H1 (cell line): ENCODE data around the gene SNX2. TPM values are rescaled to one million over a fixed set of nuclear protein-coding genes. Genes with fewer than 3 reads are reported as not detected.

Experiments used
- CTCF ChIA-PET: fragments of 300-600 bp; sonication (Branson Sonifier 250); formaldehyde crosslinking; loops from one replicate; lab custom pipeline; 2021; ENCODE audit not compliant: partially characterized antibody; lab: Charles Lee
- POLR2A ChIA-PET: fragments of 300-600 bp; sonication (Branson Sonifier 250); formaldehyde crosslinking; loops from one replicate; lab custom pipeline; 2021; ENCODE audit warnings: inconsistent platforms; ENCODE audit not compliant: partially characterized antibody; lab: Charles Lee
- DNase-seq, 2 experiments: peaks; one replicate each; pipeline versions ENCODE4 v3.0.0 to v3.0.0-alpha.2; 2010 to 2022; ENCODE audit warnings: low spot score in 2 of 2, low read depth in 1 of 2, mixed read lengths in 1 of 2
- FAIRE-seq: peaks from 2 replicates; lab custom pipeline; 2011; peaks lifted over from hg19 to GRCh38; lab: Jason Lieb, UNC
- H2AFZ ChIP-seq: 2 replicates; pipeline ENCODE4 v1.8.1; 2012; ENCODE audit warnings: low read length, inconsistent platforms
- H2AK5ac ChIP-seq: 2 replicates; pipeline ENCODE4 v1.6.1; 2013; ENCODE audit warnings: low read depth, low read length
- H2BK120ac ChIP-seq: replicated peaks from 2 replicates; pipeline ENCODE3; 2013; ENCODE audit warnings: low read depth, low read length, inconsistent platforms
- H2BK12ac ChIP-seq: 2 replicates; pipeline ENCODE4 v1.6.1; 2013; ENCODE audit warnings: low read depth, low read length
- H2BK15ac ChIP-seq: 2 replicates; pipeline ENCODE4 v1.6.1; 2013; ENCODE audit warnings: low read length
- H2BK20ac ChIP-seq: 2 replicates; pipeline ENCODE4 v1.6.1; 2013; ENCODE audit warnings: low read length
- H2BK5ac ChIP-seq: 2 replicates; pipeline ENCODE4 v1.6.1; 2013; ENCODE audit warnings: low read depth, low read length
- H3K14ac ChIP-seq: 2 replicates; pipeline ENCODE4 v1.6.1; 2013; ENCODE audit warnings: inconsistent platforms; ENCODE audit not compliant: insufficient read length
- H3K18ac ChIP-seq: 2 replicates; pipeline ENCODE4 v1.6.1; 2013; ENCODE audit warnings: low read length; ENCODE audit errors: extremely low read depth
- H3K23ac ChIP-seq: 2 replicates; pipeline ENCODE4 v1.6.1; 2013; ENCODE audit warnings: inconsistent platforms; ENCODE audit not compliant: insufficient read length
- H3K23me2 ChIP-seq: 2 replicates; pipeline ENCODE4 v1.6.1; 2013; ENCODE audit warnings: low read depth, low read length
- H3K27ac ChIP-seq: 2 replicates; pipeline ENCODE4 v1.6.1; 2011; ENCODE audit warnings: low read depth, low read length, inconsistent platforms
- H3K27me3 ChIP-seq, 4 experiments: replicated peaks in 1 of 4; 1 replicate in 1 of 4; 2 replicates in 3 of 4; pipeline versions ENCODE4 v1.6.1 to v1.8.1; 2011 to 2013; ENCODE audit warnings: low read length in 3 of 4, mild to moderate bottlenecking in 3 of 4, inconsistent platforms in 2 of 4, mixed read lengths in 2 of 4, moderate library complexity in 1 of 4; ENCODE audit not compliant: control insufficient read depth in 3 of 4, insufficient read depth in 3 of 4; ENCODE audit errors: extremely low read depth in 1 of 4
- H3K36me3 ChIP-seq, 4 experiments: 2 replicates each; pipeline versions ENCODE4 v1.6.1 to v1.8.1; 2011 to 2013; ENCODE audit warnings: mild to moderate bottlenecking in 4 of 4, low read length in 3 of 4, moderate library complexity in 2 of 4, control low read depth in 1 of 4, inconsistent platforms in 1 of 4; ENCODE audit not compliant: insufficient read depth in 4 of 4, control insufficient read depth in 2 of 4
- H3K4ac ChIP-seq: replicated peaks from 2 replicates; pipeline ENCODE3; 2013; ENCODE audit warnings: low read length, low read depth, mixed read lengths, inconsistent platforms; ENCODE audit not compliant: insufficient read length
- H3K4me1 ChIP-seq, 4 experiments: replicated peaks in 1 of 4; 1 replicate in 1 of 4; 2 replicates in 3 of 4; pipeline versions ENCODE4 v1.6.1 to v1.8.1; 2011 to 2013; ENCODE audit warnings: low read length in 3 of 4, inconsistent platforms in 2 of 4, mixed read lengths in 1 of 4; ENCODE audit not compliant: insufficient read depth in 4 of 4, control insufficient read depth in 3 of 4
- H3K4me2 ChIP-seq, 2 experiments: 2 replicates each; pipeline versions ENCODE4 v1.6.1 to v1.8.1; 2011 to 2013; ENCODE audit warnings: low read depth in 2 of 2, low read length in 2 of 2, control low read depth in 1 of 2, inconsistent platforms in 1 of 2, mild to moderate bottlenecking in 1 of 2; ENCODE audit not compliant: insufficient read depth in 1 of 2
- H3K4me3 ChIP-seq, 4 experiments: fragments of 200-600, 300-600 bp in 1 of 4; sonication (generic), shearing (Covaris generic), sonication (Bioruptor Twin) in 1 of 4; 2 replicates each; pipeline versions ENCODE4 v1.5.1 to v1.8.1; 2011 to 2016; ENCODE audit warnings: low read length in 4 of 4, low read depth in 3 of 4, control low read depth in 2 of 4, inconsistent platforms in 2 of 4, mild to moderate bottlenecking in 2 of 4, mixed read lengths in 1 of 4, moderate library complexity in 1 of 4; ENCODE audit not compliant: insufficient read depth in 2 of 4; ENCODE audit errors: extremely low read depth in 1 of 4
- H3K56ac ChIP-seq: replicated peaks from 2 replicates; pipeline ENCODE3; 2013; ENCODE audit warnings: low read depth, mild to moderate bottlenecking, mixed read lengths, low read length, inconsistent platforms; ENCODE audit not compliant: insufficient read length
- H3K79me1 ChIP-seq: 2 replicates; pipeline ENCODE4 v1.6.1; 2013; ENCODE audit warnings: low read depth, low read length, control low read depth
- H3K79me2 ChIP-seq, 2 experiments: 2 replicates each; pipeline versions ENCODE4 v1.6.1 to v1.8.1; 2012 to 2013; ENCODE audit warnings: low read length in 2 of 2, mild to moderate bottlenecking in 2 of 2, inconsistent platforms in 1 of 2; ENCODE audit not compliant: insufficient read depth in 2 of 2, control insufficient read depth in 1 of 2
- H3K9ac ChIP-seq, 4 experiments: replicated peaks in 1 of 4; 1 replicate in 1 of 4; 2 replicates in 3 of 4; pipeline versions ENCODE4 v1.6.1 to v1.8.1; 2011 to 2013; ENCODE audit warnings: low read depth in 3 of 4, low read length in 3 of 4, control low read depth in 2 of 4, mild to moderate bottlenecking in 2 of 4, moderate library complexity in 2 of 4, inconsistent platforms in 1 of 4; ENCODE audit errors: extremely low read depth in 1 of 4
- H3K9me3 ChIP-seq, 2 experiments: 2 replicates each; pipeline versions ENCODE4 v1.6.1 to v1.8.1; 2012 to 2013; ENCODE audit warnings: mild to moderate bottlenecking in 2 of 2, moderate library complexity in 2 of 2, control low read depth in 1 of 2, inconsistent platforms in 1 of 2, low read depth in 1 of 2, low read length in 1 of 2, mixed read lengths in 1 of 2; ENCODE audit not compliant: insufficient read depth in 2 of 2
- H4K20me1 ChIP-seq, 2 experiments: replicated peaks in 1 of 2; 2 replicates each; pipeline versions ENCODE3 to v1.8.1; 2011 to 2013; ENCODE audit warnings: inconsistent platforms in 2 of 2, low read length in 2 of 2, mild to moderate bottlenecking in 1 of 2; ENCODE audit not compliant: insufficient read depth in 2 of 2, control insufficient read depth in 1 of 2
- H4K5ac ChIP-seq: 2 replicates; pipeline ENCODE4 v1.6.1; 2013; ENCODE audit warnings: low read length, low read depth, mixed read lengths, inconsistent platforms; ENCODE audit not compliant: insufficient read length
- H4K8ac ChIP-seq: 2 replicates; pipeline ENCODE4 v1.8.0; 2013; ENCODE audit warnings: mild to moderate bottlenecking, moderate library complexity, low read length, inconsistent platforms; ENCODE audit not compliant: insufficient read depth; ENCODE audit errors: extremely low read depth
- H4K91ac ChIP-seq: replicated peaks from 2 replicates; pipeline ENCODE3; 2013; ENCODE audit warnings: low read length, mixed read lengths, inconsistent platforms; ENCODE audit not compliant: insufficient read length
- HDAC2 ChIP-seq, 2 experiments: fragments of 300-600 bp in 1 of 2; sonication (generic) in 1 of 2; IDR thresholded peaks; 2 replicates each; pipeline ENCODE4 v1.6.1; 2011 to 2012; ENCODE audit warnings: low read depth in 2 of 2, low read length in 2 of 2, mild to moderate bottlenecking in 2 of 2, moderate library complexity in 2 of 2, borderline replicate concordance in 1 of 2, inconsistent platforms in 1 of 2
- JUN ChIP-seq: IDR thresholded peaks from 2 replicates; pipeline ENCODE4 v1.6.1; 2011; ENCODE audit warnings: low read depth, mild to moderate bottlenecking, improper control_type of control experiment, low read length
- MAFK ChIP-seq: IDR thresholded peaks from 2 replicates; pipeline ENCODE4 v1.6.1; 2012; ENCODE audit warnings: low read depth, mild to moderate bottlenecking, improper control_type of control experiment, low read length
- polyA plus RNA-seq, 7 experiments: library from polyadenylated mRNA; depleted of rRNA in 3 of 7; stranded (reverse) in 5 of 7; unstranded in 2 of 7; fragments of >200 nt in 5 of 7; fragments of 200-250 nt in 2 of 7; gene quantifications; 1 replicate in 5 of 7; 2 replicates in 1 of 7; 4 replicates in 1 of 7; pipeline versions ENCODE4 v1.2.1 to v1.2.3, GENCODE V29; 2011 to 2013; ENCODE audit warnings: missing spikeins in 2 of 7, mixed read lengths in 2 of 7
- total RNA-seq: library from RNA; stranded (reverse); fragmentation: NEBNext Ultra II Directional; extraction: Animal tissue kit (Norgen Biotek cat#: 25700); gene quantifications from 2 replicates; pipeline ENCODE4 v1.2.1, GENCODE V29; 2021
- TF ChIP-seq, protein P1 (sequence below): IDR thresholded peaks from 2 replicates; pipeline ENCODE4 v1.6.1; 2011; ENCODE audit warnings: low read length, improper control_type of control experiment

The SNX2 gene
- total and polyA plus RNA-seq, 2 of the 8 experiments (the other 6 are each of a cell fraction or from before 2014, with no cell fraction given), result 51.0 to 61.2 TPM

DNA sequence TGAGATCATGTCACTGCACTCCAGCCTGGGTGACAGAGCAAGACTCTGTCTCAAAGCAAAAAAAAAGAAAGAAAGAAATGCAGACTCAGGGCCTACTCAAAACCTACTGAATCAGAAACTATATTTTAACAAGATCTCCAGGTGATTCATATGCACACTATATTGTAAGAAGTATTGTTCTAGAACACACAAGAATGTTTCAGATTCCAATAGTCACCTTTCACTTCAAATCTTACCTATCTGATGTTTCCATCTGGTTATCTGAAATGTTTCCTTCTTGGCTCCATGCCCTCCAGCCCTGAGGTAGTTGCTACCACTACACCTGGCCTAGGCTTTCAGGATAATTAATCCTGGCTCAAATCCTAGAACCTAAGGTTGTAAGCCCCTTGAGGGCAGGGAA is 36.8 kb upstream of the SNX2 start:
- Histone ChIP-seq H2AK5ac (no peak overlapping the region), H3K9ac (no peak overlapping the region), H3K14ac (no peak overlapping the region), H3K4me3 (no peak overlapping the region), H4K5ac (no peak overlapping the region), H3K9me3 (no peaks in the 10 kb centered on the region), H2AFZ (no peak overlapping the region), H2BK5ac (no peak overlapping the region), H3K79me2 (no peaks in the 10 kb centered on the region), H3K27ac (no peak overlapping the region), H3K23me2 (no peaks in the 10 kb centered on the region), H4K8ac (no peak overlapping the region), H4K91ac (no peak overlapping the region), H3K4me1 (0 out of 7 replicates have a peak, but pooled peaks cover 0 to 2% (median 0%) of the 10 kb centered on the region in 4 experiments), H3K27me3 (no peaks in the 10 kb centered on the region), H3K4me2 (no peak overlapping the region), H2BK15ac (no peak overlapping the region), H3K79me1 (no peaks in the 10 kb centered on the region), H3K36me3 (no peaks in the 10 kb centered on the region), H2BK12ac (no peak overlapping the region), H2BK120ac (no peak overlapping the region), H3K4ac (no peak overlapping the region), H3K23ac (no peak overlapping the region), H2BK20ac (no peak overlapping the region), H3K56ac (no peak overlapping the region), H3K18ac (no peak overlapping the region), H4K20me1 (no peaks in the 10 kb centered on the region)
- FAIRE-seq, result no peak
- CTCF ChIA-PET, result interaction anchor here (0.5 kb wide), 1 partner anchor 584 kb away, joined by 3 read pairs; no protein-coding TSS in a partner anchor
- no peak for TF ChIP-seq JUN
- TF ChIP-seq, protein P1, sequence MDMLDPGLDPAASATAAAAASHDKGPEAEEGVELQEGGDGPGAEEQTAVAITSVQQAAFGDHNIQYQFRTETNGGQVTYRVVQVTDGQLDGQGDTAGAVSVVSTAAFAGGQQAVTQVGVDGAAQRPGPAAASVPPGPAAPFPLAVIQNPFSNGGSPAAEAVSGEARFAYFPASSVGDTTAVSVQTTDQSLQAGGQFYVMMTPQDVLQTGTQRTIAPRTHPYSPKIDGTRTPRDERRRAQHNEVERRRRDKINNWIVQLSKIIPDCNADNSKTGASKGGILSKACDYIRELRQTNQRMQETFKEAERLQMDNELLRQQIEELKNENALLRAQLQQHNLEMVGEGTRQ, result no peak
- no peak for TF ChIP-seq MAFK
- TF ChIP-seq HDAC2 (IDR thresholded peaks at IDR 0.05; ENCODE audit: borderline replicate concordance in 1 of 2, low read depth in 2 of 2, low read length in 2 of 2), result no peak
- POLR2A ChIA-PET, result no interaction called here
- no peak for DNase-seq
